Measurements from ENCODE around the gene SCARB1.

- TF ChIP-seq CTCF (conservative IDR thresholded peaks at IDR 0.05; ENCODE audit: low read depth in 2 of 2) (no peak), EZH2 (IDR thresholded peaks at IDR 0.05; ENCODE audit: low read depth, unreplicated experiment) (no peak), POLR2AphosphoS5 (IDR thresholded peaks at IDR 0.05; ENCODE audit: low read depth) (no peak), STAT1 (IDR thresholded peaks at IDR 0.05; ENCODE audit: unreplicated experiment) (no peak), ETS1 (IDR thresholded peaks at IDR 0.05) (no peak), EZH2phosphoT487 (IDR thresholded peaks at IDR 0.05; ENCODE audit: unreplicated experiment) (no peak), NANOG (IDR thresholded peaks at IDR 0.05; ENCODE audit: borderline replicate concordance) (no peak), CREB1 (CRISPR knock-in tag; IDR thresholded peaks at IDR 0.05; ENCODE audit: low read depth) (no peak), JUNB (IDR thresholded peaks at IDR 0.05; ENCODE audit: unreplicated experiment) (no peak)
- TF ChIP-seq, protein P1, sequence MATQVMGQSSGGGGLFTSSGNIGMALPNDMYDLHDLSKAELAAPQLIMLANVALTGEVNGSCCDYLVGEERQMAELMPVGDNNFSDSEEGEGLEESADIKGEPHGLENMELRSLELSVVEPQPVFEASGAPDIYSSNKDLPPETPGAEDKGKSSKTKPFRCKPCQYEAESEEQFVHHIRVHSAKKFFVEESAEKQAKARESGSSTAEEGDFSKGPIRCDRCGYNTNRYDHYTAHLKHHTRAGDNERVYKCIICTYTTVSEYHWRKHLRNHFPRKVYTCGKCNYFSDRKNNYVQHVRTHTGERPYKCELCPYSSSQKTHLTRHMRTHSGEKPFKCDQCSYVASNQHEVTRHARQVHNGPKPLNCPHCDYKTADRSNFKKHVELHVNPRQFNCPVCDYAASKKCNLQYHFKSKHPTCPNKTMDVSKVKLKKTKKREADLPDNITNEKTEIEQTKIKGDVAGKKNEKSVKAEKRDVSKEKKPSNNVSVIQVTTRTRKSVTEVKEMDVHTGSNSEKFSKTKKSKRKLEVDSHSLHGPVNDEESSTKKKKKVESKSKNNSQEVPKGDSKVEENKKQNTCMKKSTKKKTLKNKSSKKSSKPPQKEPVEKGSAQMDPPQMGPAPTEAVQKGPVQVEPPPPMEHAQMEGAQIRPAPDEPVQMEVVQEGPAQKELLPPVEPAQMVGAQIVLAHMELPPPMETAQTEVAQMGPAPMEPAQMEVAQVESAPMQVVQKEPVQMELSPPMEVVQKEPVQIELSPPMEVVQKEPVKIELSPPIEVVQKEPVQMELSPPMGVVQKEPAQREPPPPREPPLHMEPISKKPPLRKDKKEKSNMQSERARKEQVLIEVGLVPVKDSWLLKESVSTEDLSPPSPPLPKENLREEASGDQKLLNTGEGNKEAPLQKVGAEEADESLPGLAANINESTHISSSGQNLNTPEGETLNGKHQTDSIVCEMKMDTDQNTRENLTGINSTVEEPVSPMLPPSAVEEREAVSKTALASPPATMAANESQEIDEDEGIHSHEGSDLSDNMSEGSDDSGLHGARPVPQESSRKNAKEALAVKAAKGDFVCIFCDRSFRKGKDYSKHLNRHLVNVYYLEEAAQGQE (IDR thresholded peaks at IDR 0.05; ENCODE audit: unreplicated experiment) = no peak
- TF ChIP-seq, protein P2, sequence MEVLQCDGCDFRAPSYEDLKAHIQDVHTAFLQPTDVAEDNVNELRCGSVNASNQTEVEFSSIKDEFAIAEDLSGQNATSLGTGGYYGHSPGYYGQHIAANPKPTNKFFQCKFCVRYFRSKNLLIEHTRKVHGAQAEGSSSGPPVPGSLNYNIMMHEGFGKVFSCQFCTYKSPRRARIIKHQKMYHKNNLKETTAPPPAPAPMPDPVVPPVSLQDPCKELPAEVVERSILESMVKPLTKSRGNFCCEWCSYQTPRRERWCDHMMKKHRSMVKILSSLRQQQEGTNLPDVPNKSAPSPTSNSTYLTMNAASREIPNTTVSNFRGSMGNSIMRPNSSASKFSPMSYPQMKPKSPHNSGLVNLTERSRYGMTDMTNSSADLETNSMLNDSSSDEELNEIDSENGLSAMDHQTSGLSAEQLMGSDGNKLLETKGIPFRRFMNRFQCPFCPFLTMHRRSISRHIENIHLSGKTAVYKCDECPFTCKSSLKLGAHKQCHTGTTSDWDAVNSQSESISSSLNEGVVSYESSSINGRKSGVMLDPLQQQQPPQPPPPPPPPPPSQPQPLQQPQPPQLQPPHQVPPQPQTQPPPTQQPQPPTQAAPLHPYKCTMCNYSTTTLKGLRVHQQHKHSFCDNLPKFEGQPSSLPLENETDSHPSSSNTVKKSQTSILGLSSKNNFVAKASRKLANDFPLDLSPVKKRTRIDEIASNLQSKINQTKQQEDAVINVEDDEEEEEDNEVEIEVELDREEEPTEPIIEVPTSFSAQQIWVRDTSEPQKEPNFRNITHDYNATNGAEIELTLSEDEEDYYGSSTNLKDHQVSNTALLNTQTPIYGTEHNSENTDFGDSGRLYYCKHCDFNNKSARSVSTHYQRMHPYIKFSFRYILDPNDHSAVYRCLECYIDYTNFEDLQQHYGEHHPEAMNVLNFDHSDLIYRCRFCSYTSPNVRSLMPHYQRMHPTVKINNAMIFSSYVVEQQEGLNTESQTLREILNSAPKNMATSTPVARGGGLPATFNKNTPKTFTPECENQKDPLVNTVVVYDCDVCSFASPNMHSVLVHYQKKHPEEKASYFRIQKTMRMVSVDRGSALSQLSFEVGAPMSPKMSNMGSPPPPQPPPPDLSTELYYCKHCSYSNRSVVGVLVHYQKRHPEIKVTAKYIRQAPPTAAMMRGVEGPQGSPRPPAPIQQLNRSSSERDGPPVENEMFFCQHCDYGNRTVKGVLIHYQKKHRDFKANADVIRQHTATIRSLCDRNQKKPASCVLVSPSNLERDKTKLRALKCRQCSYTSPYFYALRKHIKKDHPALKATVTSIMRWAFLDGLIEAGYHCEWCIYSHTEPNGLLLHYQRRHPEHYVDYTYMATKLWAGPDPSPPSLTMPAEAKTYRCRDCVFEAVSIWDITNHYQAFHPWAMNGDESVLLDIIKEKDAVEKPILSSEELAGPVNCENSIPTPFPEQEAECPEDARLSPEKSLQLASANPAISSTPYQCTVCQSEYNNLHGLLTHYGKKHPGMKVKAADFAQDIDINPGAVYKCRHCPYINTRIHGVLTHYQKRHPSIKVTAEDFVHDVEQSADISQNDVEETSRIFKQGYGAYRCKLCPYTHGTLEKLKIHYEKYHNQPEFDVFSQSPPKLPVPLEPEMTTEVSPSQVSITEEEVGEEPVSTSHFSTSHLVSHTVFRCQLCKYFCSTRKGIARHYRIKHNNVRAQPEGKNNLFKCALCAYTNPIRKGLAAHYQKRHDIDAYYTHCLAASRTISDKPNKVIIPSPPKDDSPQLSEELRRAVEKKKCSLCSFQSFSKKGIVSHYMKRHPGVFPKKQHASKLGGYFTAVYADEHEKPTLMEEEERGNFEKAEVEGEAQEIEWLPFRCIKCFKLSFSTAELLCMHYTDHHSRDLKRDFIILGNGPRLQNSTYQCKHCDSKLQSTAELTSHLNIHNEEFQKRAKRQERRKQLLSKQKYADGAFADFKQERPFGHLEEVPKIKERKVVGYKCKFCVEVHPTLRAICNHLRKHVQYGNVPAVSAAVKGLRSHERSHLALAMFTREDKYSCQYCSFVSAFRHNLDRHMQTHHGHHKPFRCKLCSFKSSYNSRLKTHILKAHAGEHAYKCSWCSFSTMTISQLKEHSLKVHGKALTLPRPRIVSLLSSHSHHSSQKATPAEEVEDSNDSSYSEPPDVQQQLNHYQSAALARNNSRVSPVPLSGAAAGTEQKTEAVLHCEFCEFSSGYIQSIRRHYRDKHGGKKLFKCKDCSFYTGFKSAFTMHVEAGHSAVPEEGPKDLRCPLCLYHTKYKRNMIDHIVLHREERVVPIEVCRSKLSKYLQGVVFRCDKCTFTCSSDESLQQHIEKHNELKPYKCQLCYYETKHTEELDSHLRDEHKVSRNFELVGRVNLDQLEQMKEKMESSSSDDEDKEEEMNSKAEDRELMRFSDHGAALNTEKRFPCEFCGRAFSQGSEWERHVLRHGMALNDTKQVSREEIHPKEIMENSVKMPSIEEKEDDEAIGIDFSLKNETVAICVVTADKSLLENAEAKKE (CRISPR knock-in tag; IDR thresholded peaks at IDR 0.05) = no peak
These were observed 72.8 kb downstream of the SCARB1 start for GRCh38 chr12:124790650-124791400.

All from GM23338 (cell line).